ENCODE data around the gene NFYA. TPM values are rescaled to one million over a fixed set of nuclear protein-coding genes. Genes with fewer than 3 reads are reported as not detected.

Gene NFYA
- total RNA-seq, result 15.4 and 25.1 TPM in 2 replicates

GRCh38 chr6:41072836-41073202 lies at the start of gene NFYA:
Gene NFYA (plus strand): TSS chr6:41072974. CDS start chr6:41079090, 6,116 bp downstream.

DNA sequence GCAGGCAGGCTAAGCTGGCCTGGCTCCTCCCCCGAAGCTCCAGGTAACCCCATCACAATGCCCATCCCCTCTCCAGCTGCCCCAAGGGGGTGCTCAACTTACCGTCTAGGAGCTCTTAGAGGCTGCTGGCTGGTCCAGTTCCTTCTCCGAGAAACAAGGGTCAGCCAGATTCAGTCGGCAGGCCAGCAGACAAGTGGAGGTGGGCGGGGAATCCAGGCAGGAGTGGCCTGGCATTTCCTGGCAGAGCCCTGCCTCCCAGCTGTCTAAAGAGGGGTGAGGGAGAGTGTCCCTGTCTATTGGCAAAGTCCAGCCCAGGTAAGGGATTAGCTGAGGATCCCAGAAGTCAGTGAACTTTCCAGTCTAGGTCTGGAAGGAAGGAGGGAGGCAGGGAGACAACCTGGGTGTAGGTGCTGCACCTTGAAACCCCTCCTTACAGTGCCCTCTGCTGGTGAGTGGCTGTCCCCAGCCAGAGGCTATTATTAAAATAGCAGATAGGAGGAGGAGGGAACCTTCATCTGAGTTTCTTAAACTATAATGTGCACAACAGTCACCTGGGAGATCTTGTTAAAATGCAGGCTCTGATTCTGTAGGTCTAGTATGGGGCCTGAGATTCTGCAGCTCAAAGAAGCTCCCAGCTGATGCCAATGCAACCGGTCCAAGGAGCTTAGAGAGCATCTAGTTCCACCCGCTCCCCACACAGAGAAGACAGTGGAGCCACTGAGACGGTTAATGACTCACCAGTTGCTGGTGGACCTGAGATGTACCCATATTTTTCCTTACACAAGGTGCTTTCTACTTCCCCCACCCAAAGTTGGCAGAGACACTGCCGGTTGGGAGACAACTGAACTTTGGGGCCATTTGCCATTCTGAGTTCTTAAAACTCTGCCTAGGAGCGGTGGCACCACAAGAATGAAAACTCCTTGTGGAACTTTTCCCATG lies 33.4 kb upstream of the NFYA start, which contains the start of gene UNC5CL:
Gene UNC5CL, minus strand, starts transcription at position 162 of the 939 bp plus-strand sequence. CDS start 4,147 bp downstream, outside the sequence.

GRCh38 chr6:41042226-41043055 lies 30.3 kb upstream of the NFYA start, which contains the start of gene TSPO2:
Gene TSPO2 (plus strand): TSS chr6:41042467. CDS start chr6:41042986, 519 bp downstream.

GRCh38 chr6:41053041-41053440 lies 19.7 kb upstream of the NFYA start, which contains the start of gene APOBEC2:
Gene APOBEC2 (plus strand): TSS chr6:41053202. CDS start chr6:41053348, 146 bp downstream.

DNA sequence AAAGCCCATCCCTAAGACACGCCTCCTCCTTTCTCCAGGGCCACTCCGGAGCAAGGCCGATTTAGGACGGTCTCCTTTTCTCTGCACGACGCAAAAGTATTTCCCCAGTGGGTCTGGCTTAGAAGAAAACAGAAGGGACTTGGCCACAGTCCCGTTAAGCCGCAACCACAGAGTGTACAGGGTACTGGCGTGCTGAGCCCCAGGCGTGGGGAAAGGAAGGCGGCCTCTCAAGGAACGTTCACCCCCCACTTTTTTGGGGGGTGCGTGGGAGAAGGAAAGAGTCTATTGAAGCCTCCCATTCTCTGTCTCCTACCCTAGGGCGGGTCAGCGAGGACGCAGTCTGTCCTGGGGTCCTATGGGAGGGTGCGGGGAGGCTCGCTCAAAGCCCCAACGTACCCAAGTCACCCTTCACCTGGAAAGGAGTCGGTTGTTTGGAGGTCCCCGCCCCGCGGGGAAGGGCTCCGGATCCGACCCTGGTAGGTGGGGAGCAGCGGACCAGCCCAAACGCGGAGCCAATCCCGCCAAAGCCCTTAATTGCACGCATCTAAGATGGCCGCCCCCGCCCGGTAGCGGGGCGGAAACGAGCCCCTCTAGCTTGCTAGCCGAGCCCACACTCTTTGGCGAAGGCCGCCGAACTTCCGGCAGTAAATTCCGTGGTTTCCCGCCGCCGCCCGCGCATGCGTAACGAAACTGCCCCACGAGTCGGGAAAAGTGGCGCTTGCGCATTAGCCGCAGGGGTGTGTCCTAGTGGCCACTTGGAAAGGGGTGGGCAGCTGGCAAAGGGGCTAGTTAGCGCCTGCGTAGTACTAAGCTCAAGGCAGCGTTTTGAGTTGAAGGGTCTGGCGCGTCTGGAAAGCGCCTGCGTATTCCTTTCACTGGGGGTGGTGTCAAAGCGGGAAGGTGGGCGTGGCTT lies 595 bp upstream of the NFYA start, which contains the start of gene OARD1:
Gene OARD1, minus strand, starts transcription at position 434 of the 913 bp plus-strand sequence. CDS start 722 bp downstream, outside the sequence.

Other genes with a start within 250 kb of the NFYA start
- under 0.01 TPM in 1 of 2 replicates, not detected in the other for gene UNC5CL, start 33.8 kb upstream of the NFYA start, total RNA-seq
- not detected in 2 replicates for gene TSPO2, start 30.5 kb upstream of the NFYA start, total RNA-seq
- not detected in 2 replicates for gene APOBEC2, start 19.8 kb upstream of the NFYA start, total RNA-seq
- 7.1 and 11.3 TPM in 2 replicates for gene OARD1, start 618 bp upstream of the NFYA start, total RNA-seq
- gene TREML1, start 81.4 kb downstream of the NFYA start, total RNA-seq, result not detected in 2 replicates
- 0.14 TPM in 1 of 2 replicates, not detected in the other for gene TREM2, start 90.1 kb downstream of the NFYA start, total RNA-seq
- gene TREML2, start 128.2 kb downstream of the NFYA start, total RNA-seq, result not detected in 2 replicates
- gene TREML4, start 155.4 kb downstream of the NFYA start, total RNA-seq, result not detected in 2 replicates
- 0.42 and 5.3 TPM in 2 replicates for gene TREM1, start 213.7 kb downstream of the NFYA start, total RNA-seq